Measurements from ENCODE around the gene CFAP46.
"Not testable (repeated sequence)": the region's sequence is repeated elsewhere in the genome, so short reads cannot be mapped to it uniquely, and the experiment has no call there.

Gene CFAP46

DNA sequence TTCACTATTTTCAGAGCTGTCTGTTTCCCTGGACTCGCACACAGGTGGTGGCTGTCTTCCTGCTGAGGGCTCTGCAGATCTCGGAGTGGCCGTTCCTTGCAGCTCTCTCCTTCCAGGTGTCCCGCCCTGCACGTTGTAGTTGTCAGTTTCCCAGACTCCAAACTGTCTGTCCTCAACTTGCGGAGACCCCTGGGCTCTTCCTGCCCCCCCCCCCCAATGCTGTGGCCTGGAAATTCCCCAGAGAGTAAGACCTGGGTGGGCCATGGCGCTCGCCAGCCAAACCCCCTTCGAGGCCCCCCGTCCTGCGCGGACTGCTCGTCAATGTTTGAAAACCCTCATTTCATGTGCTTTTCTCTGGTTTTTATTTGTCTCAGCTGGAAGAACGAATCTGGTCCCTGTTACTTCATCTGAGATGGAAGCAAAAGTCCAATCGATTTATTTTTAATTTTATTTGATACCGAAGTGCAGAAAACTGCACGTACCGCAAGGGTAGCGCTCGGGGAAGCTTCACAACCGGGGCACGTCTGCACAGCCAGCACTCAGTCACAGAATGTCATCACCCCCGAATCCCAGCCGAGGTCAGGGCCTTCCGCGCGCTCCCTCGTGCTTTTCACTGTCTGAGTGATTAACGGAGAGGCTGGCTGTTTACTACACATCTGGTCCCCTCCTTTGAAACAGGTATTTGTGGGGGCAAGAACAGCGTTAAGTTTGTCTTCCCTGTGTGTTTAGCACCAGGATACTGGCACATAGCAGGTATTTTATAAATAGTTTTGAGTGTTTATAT is 110.0 kb downstream of the CFAP46 start:
- no peak for DNase-seq (ENCODE audit: low read depth in 1 of 2, low spot score in 1 of 2)

- no peak for DNase-seq (ENCODE audit: low read depth in 1 of 2, low spot score in 1 of 2)
These were observed 113.0 kb downstream of the CFAP46 start for GRCh38 chr10:132829403-132829802.

- DNase-seq (ENCODE audit: low read depth in 1 of 2, low spot score in 1 of 2), result no peak
These were observed 113.7 kb downstream of the CFAP46 start for GRCh38 chr10:132828681-132829080.

- no peak for DNase-seq (ENCODE audit: low read depth in 1 of 2, low spot score in 1 of 2)
These were observed 114.4 kb downstream of the CFAP46 start for GRCh38 chr10:132827861-132828539.

DNA sequence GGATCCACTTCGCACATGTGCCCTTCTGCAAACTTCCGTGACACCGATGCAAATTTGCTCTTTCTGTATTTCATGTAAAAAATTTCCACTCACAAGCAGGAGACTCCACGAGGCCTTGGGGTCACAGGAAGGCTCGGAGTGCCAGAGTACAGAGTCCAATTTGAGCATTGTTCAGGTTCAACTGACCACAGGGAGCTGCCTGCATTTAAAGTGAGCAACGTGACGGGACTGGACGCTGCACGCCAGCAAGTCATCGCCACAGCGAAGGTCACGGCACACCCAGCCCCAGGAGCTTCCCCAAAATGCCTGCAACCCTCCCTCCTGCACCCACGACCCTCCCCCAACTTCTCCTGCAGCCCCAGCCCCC is 115.0 kb downstream of the CFAP46 start:
- DNase-seq (ENCODE audit: low read depth in 1 of 2, low spot score in 1 of 2), result no peak

GRCh38 chr10:132826524-132827422 is 115.6 kb downstream of the CFAP46 start:
- no peak for DNase-seq (ENCODE audit: low read depth in 1 of 2, low spot score in 1 of 2)

- not testable (repeated sequence) for DNase-seq (ENCODE audit: low read depth in 1 of 2, low spot score in 1 of 2)
These were observed 116.4 kb downstream of the CFAP46 start for GRCh38 chr10:132825783-132826523.

DNA sequence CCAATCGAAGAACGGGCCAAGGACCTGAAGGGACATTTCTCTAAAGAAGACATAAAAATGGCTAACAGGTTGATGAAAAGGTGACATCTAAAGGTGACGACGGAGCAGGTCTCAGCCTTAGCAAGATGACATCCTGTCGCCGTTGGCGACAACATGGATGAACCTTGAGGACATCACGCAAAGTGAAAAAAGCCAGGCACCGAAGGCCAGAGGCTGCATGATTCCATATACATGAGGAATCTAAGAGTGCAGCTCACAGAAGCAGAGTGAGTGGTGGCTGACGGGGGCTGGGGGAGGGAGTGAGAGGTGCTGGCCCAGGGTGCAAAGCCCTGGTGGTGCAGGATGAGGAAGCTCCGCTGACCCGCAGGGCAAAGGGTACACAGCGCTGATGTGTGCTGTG is 122.3 kb downstream of the CFAP46 start:
- no peak for DNase-seq (ENCODE audit: low read depth in 1 of 2, low spot score in 1 of 2)

GRCh38 chr10:132817701-132818211 is 124.6 kb downstream of the CFAP46 start:
- no peak for DNase-seq (ENCODE audit: low read depth in 1 of 2, low spot score in 1 of 2)

DNA sequence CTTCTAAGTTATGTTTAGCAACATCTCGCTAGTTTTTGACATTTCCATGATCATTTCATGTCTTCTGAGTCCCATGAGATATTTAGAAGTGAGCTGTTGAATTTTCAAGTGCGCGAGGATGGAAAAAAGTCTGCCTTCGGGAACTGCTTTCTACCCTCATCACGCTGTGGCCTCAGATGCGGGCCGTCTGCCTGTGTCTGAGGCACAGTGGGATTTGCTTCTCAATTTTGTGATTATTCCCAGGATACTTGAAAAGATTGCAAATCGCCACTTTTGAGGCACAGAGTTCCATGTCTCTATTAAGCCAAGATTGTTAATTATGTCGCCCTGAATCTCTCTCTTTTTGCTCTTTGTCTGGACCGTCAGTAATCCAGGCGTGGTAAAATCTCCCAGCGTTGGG is 125.7 kb downstream of the CFAP46 start:
- DNase-seq (ENCODE audit: low read depth in 1 of 2, low spot score in 1 of 2), result no peak

DNA sequence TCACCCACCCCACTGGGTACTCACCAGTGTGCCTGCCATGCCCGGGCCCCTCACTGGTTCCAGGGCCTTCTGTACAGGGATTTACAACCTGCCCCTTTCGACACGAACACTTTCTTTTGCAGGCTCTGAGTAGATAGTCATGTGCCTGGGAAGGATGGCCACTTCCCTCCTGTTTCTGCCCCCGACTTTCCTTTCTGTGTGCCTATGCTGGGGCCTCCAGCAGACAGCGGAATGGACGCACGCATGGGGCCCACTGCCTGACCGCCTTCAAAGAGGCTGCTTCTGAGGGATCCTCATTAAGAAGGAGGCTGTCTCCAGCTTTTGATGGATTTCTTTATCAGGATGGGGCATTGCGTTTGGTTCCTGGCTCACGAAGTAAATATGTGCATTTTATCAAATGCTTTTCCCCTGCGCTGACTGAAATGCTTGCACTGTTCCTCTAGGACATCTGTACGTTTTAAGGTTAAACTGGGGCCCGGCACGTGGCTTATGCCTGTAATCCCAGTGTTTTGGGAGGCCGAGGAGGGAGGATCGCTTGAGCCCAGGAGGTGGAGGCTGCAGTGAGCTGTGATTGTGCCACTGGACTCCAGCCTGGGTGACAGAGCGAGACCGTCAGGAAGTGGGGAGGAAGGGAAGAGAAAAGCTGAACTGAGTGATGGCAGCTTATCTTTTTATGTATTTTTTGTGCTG is 127.1 kb downstream of the CFAP46 start:
- DNase-seq (ENCODE audit: low read depth in 1 of 2, low spot score in 1 of 2), result no peak

- DNase-seq (ENCODE audit: low read depth in 1 of 2, low spot score in 1 of 2), result no peak
These were observed 127.9 kb downstream of the CFAP46 start for GRCh38 chr10:132814469-132814856.

DNA sequence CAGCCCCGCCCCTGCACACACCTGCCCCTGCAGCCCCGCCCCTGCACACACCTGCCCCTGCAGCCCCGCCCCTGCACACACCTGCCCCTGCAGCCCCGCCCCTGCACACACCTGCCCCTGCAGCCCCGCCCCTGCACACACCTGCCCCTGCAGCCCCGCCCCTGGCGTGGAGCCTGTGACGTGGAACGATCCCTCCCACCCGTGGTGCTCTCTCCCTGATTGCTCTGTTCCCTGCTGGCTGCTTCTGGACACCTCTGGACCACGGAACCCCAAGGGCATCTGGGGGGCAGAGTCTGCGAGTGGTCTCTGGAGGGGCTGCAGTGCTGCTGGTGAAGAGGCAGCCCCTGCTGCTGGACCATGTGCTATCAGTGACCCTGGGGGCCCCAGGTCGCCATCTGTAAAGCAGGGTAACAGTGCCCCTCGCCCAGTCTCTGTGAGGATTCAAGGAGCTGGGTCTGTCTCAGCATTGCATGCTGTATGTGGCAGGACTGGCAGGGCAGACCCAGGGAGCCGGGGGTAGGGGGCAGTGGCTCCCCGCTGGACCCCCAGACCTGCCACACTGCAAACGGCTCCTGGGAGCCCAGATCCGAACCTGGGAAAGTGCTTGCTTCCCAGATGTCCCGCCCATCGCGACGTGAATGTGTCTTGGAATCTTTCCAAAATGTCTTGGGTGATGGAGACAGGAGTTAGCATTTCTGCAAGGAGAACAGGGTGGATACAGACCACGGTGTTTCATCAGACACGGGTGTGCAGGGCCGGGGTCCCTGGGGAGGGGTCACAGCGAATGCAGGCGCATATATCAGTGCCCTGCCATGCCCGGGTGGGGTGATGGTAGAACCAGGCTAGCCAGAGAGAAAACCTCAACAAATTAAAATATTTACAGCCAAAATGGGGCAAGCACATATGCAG is 128.6 kb downstream of the CFAP46 start:
- no peak for DNase-seq (ENCODE audit: low read depth in 1 of 2, low spot score in 1 of 2)

DNA sequence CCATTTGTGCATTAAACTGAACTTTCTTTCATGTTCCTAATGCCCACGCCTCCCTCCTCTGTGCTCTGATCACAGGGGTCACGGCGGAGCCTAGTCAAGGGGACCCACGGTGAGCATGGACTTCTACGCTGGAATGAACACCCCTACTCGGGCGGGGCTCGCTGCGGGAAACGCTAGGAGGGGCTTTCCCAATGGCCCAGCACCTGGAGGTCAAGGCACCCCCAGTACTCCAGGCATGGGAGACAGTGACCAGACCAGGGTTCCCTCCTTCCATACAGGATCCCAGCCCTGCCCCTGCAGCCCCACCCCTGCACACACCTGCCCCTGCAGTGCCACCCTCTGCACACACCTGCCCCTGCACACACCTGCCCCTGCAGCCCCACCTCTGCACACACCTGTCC is 129.4 kb downstream of the CFAP46 start:
- no peak for DNase-seq (ENCODE audit: low read depth in 1 of 2, low spot score in 1 of 2)

DNA sequence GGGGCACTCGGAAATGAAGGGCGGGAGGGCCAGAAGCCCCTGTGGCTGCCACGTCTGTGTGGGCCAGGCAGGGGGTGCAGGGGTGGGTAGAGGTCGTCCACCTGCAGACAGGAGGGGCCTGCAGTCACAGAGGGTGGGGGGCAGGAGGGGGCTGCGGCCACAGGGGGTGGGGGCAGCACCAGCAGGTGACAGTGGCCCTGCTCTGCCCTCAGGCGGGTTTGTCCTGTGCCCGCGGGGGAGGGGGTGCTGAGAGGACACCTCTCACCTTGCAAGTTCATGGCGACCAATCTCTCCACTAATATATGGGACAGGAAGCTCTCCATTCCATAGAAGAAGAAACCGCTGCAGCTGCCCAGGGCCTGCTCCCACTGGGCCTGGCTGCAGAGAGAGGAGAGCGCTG is 129.8 kb downstream of the CFAP46 start:
- DNase-seq (ENCODE audit: low read depth in 1 of 2, low spot score in 1 of 2), result no peak

- no peak for DNase-seq (ENCODE audit: low read depth in 1 of 2, low spot score in 1 of 2)
These were observed 130.4 kb downstream of the CFAP46 start for GRCh38 chr10:132811891-132812481.

GRCh38 chr10:132810807-132811700 is 131.3 kb downstream of the CFAP46 start:
- no peak for DNase-seq (ENCODE audit: low read depth in 1 of 2, low spot score in 1 of 2)

All from activated CD4-positive, alpha-beta T cell treated with anti-CD3 and anti-CD28 coated beads, Interleukin-2, amount 50 U/mL, for 24 hours (primary cell).